ENCODE measurements around the gene MYH14.

- TF ChIP-seq CTCF (optimal IDR thresholded peaks at IDR 0.05 in 1 of 3, IDR thresholded peaks at IDR 0.05 in 1 of 3, conservative IDR thresholded peaks at IDR 0.05 in 1 of 3; ENCODE audit: extremely low read depth in 1 of 3, insufficient read depth in 2 of 3, low read length in 3 of 3) (no peak), EZH2 (IDR thresholded peaks at IDR 0.05; ENCODE audit: low read length) (no peak)
Observed at GRCh38 chr19:50309396-50310125, 106.1 kb downstream of the MYH14 start.
